ENCODE data around the gene SOX5. TPM values are rescaled to one million over a fixed set of nuclear protein-coding genes. Genes with fewer than 3 reads are reported as not detected.

SOX5 gene
- polyA plus RNA-seq, 3 donors: 5.1 to 7.5 (median 7.3) TPM

- no peak for DNase-seq (ENCODE audit: low read depth in 3 of 3, low spot score in 2 of 3)
These were observed 244.2 kb downstream of the SOX5 start for GRCh38 chr12:23704992-23705943.

- DNase-seq (ENCODE audit: low read depth in 3 of 3, low spot score in 2 of 3): no peak
These were observed 246.4 kb downstream of the SOX5 start for GRCh38 chr12:23703051-23703450.

- no peak for DNase-seq (ENCODE audit: low read depth in 3 of 3, low spot score in 2 of 3)
These were observed 250.4 kb downstream of the SOX5 start for GRCh38 chr12:23699031-23699430.

GRCh38 chr12:23694920-23695319, 254.6 kb downstream of the SOX5 start:
- no peak for DNase-seq (ENCODE audit: low read depth in 3 of 3, low spot score in 2 of 3)

GRCh38 chr12:23694307-23694706, 255.2 kb downstream of the SOX5 start:
- DNase-seq (ENCODE audit: low read depth in 3 of 3, low spot score in 2 of 3): no peak

- no peak for DNase-seq (ENCODE audit: low read depth in 3 of 3, low spot score in 2 of 3)
These were observed 261.5 kb downstream of the SOX5 start for GRCh38 chr12:23687947-23688346.

- no peak for DNase-seq (ENCODE audit: low read depth in 3 of 3, low spot score in 2 of 3)
These were observed 263.4 kb downstream of the SOX5 start for GRCh38 chr12:23686095-23686494.

GRCh38 chr12:23684121-23684520, 265.3 kb downstream of the SOX5 start:
- DNase-seq (ENCODE audit: low read depth in 3 of 3, low spot score in 2 of 3): no peak

GRCh38 chr12:23681237-23681636, 268.2 kb downstream of the SOX5 start:
- no peak for DNase-seq (ENCODE audit: low read depth in 3 of 3, low spot score in 2 of 3)

- no peak for DNase-seq (ENCODE audit: low read depth in 3 of 3, low spot score in 2 of 3)
These were observed 275.4 kb downstream of the SOX5 start for GRCh38 chr12:23674064-23674463.

- no peak for DNase-seq (ENCODE audit: low read depth in 3 of 3, low spot score in 2 of 3)
These were observed 277.6 kb downstream of the SOX5 start for GRCh38 chr12:23671881-23672280.

- no peak for DNase-seq (ENCODE audit: low read depth in 3 of 3, low spot score in 2 of 3)
These were observed 278.8 kb downstream of the SOX5 start for GRCh38 chr12:23670684-23671083.

- DNase-seq (ENCODE audit: low read depth in 3 of 3, low spot score in 2 of 3): no peak
These were observed 279.8 kb downstream of the SOX5 start for GRCh38 chr12:23669691-23670090.

GRCh38 chr12:23666866-23667265, 282.6 kb downstream of the SOX5 start:
- no peak for DNase-seq (ENCODE audit: low read depth in 3 of 3, low spot score in 2 of 3)

GRCh38 chr12:23662966-23663365, 286.5 kb downstream of the SOX5 start:
- no peak for DNase-seq (ENCODE audit: low read depth in 3 of 3, low spot score in 2 of 3)

GRCh38 chr12:23659131-23659530, 290.3 kb downstream of the SOX5 start:
- peak; percentile 6 to 16 (median 10) for DNase-seq (ENCODE audit: low read depth in 3 of 3, low spot score in 2 of 3)

- no peak for DNase-seq (ENCODE audit: low read depth in 3 of 3, low spot score in 2 of 3)
These were observed 291.9 kb downstream of the SOX5 start for GRCh38 chr12:23657598-23657997.

- DNase-seq (ENCODE audit: low read depth in 3 of 3, low spot score in 2 of 3): no peak
These were observed 293.6 kb downstream of the SOX5 start for GRCh38 chr12:23655884-23656283.

GRCh38 chr12:23655112-23655511, 294.4 kb downstream of the SOX5 start:
- no peak for DNase-seq (ENCODE audit: low read depth in 3 of 3, low spot score in 2 of 3)

GRCh38 chr12:23648546-23648945, 300.9 kb downstream of the SOX5 start:
- no peak for DNase-seq (ENCODE audit: low read depth in 3 of 3, low spot score in 2 of 3)

- DNase-seq (ENCODE audit: low read depth in 3 of 3, low spot score in 2 of 3): no peak
These were observed 308.7 kb downstream of the SOX5 start for GRCh38 chr12:23640754-23641153.

- no peak for DNase-seq (ENCODE audit: low read depth in 3 of 3, low spot score in 2 of 3)
These were observed 315.1 kb downstream of the SOX5 start for GRCh38 chr12:23634344-23634743.

All from right renal cortex interstitium (tissue), 3 donors.